ENCODE measurements around the gene HINT2.

DNA sequence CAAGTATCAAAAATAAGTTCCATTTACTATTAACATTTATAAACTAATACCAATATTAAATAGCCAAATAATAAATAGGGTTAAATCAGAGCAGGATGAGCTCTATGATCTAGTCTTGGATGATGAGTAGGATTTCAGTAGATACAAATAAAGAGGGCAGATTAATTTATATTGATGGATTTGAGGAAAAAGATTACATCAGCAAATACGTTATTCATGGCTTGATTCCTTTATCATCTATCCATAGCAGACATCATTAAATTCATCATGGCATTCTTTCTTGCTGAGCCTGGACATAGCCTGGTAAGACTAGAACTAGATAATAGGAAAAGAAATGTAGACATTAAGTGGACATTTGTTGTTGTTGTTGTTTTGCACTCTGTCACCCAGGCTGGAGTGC, 47.4 kb downstream of the HINT2 start:
- TF ChIP-seq, protein P1, sequence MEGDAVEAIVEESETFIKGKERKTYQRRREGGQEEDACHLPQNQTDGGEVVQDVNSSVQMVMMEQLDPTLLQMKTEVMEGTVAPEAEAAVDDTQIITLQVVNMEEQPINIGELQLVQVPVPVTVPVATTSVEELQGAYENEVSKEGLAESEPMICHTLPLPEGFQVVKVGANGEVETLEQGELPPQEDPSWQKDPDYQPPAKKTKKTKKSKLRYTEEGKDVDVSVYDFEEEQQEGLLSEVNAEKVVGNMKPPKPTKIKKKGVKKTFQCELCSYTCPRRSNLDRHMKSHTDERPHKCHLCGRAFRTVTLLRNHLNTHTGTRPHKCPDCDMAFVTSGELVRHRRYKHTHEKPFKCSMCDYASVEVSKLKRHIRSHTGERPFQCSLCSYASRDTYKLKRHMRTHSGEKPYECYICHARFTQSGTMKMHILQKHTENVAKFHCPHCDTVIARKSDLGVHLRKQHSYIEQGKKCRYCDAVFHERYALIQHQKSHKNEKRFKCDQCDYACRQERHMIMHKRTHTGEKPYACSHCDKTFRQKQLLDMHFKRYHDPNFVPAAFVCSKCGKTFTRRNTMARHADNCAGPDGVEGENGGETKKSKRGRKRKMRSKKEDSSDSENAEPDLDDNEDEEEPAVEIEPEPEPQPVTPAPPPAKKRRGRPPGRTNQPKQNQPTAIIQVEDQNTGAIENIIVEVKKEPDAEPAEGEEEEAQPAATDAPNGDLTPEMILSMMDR (IDR thresholded peaks at IDR 0.05): no peak
- TF ChIP-seq EZH2phosphoT487 (IDR thresholded peaks at IDR 0.05): no peak
